Activated T-helper 1 cell treated with anti-CD3 and anti-CD28 coated beads, Interleukin-2, amount 50 U/mL, for 16 hours (primary cell): ENCODE results near the gene NSMF.

ENCODE experiments used
- DNase-seq, 2 donors: peaks; one replicate each; pipeline ENCODE4 v3.0.0-alpha.2; 2020; ENCODE audit warnings: low read depth in 1 of 2, low spot score in 1 of 2

Gene NSMF

DNA sequence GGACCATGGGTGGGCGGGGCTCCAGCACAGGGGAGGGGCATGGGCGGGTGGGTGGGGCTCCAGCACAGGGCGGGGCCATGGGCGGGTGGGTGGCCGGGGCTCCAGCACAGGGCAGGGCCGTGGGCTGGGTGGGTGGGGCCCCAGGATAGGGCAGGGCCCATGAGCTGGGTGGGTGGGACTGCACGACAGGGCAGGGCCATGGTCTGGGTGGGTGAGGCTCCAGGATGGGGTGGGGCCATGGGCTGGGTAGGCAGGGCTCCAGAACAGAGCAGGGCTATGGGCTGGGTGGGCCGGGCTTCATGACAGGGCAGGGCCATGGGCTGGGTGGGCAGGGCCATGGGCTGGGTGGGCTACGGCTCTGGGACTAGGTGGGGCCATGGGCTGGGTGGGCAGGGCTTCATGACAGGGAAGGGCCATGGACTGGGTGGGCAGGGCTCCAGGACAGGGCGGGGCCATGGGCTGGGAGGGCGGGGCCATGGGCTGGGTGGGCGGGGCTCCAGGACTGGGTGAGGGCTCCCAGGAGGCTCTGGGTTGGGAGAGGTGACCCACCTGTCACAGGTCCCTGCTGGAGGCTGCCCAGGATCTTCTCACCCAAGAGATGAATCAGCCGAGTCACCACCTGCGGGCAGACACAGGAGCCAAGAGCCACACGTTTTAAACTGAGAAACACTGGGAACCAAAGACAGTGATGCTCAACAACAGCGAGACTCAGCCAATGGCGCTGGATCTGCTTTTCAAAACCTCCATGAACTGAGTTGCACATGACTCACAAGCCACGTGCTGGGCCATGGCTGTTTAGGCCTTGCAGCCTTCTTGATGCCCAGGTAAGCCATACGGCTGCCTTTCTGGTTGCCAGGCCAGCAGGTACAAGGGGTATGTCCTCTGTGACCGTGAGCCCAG lies 33.6 kb upstream of the NSMF start:
- no peak for DNase-seq

DNA sequence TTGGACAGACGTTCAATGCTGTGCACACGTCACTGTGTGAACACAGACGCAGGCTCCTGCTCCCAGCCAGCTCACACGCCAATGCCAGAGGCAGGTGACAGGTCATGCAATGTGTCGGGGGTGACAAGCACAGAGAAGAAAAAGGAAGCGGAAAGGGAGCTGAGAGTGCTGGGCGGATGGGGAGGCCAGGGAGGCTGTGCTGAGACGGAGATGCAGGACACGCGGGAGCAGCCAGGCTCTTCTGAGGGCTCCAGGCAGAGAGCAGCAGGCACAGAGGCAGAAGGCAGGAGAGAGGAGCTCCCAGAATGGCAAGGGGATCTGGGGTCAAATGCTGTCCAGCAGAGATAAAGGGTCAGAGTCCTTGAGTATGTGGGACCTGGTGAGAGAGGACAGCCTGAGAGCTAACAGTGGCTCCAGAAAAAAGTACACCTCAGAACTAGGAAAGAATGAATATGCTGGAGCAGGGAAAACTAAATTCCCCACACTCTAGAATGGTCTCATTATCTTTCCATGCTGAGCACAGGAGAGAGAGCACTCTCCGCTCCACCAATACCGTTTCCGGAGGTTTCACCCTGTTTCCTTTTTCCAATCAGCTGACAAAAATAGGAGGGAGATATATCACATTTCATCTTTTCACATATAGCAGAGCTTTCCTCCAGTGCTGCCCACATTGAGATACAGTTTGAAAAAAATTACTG lies 32.8 kb upstream of the NSMF start:
- DNase-seq = no peak

DNA sequence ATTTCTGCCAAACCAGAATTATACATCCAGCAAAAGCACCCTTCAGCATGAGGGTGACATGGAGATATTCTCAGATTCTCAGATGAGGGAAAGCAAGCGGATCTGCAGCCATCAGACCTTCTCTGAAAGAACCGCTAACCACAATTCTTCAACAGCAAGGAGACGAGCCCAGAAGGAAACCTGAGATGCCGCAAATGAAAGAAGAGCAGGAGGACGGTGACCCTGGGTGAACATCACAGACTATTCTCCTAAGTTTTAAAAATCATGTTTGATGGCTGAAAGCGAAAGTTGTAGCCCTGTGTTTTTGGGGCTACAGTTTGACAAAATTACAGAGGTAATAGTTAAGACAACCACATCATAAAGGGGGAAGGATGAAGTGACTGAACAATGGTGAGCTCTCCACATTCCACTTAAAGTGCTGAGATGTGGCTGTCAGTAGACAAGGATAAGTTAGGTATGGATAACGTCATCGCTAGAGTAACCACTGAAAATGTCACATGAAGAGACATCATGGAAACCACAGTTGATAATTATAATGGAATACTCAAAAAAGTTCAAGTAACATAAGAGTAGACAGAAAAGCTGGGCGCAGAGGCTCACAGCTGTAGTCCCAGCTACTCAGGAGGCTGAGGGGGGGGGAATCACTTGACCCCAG lies 31.5 kb upstream of the NSMF start:
- no peak for DNase-seq

DNA sequence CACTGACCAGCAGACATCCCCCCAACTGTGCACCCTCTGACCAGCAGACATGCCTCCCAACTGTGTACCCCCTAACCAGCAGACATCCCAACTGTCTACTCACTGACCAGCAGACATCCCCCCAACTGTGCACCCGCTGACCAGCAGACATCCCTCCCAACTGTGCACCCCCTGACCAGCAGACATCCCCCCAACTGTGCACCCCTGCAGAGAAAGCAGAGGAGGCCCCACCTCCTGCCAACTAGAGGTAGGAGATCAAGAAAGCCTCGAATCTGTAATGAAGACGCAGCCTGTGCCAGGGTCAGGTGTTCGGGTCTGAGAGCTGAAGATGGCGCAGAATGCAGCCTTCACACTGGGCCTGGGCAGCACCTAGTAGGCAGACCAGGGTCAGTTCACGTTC lies 29.8 kb upstream of the NSMF start:
- DNase-seq = no peak

DNA sequence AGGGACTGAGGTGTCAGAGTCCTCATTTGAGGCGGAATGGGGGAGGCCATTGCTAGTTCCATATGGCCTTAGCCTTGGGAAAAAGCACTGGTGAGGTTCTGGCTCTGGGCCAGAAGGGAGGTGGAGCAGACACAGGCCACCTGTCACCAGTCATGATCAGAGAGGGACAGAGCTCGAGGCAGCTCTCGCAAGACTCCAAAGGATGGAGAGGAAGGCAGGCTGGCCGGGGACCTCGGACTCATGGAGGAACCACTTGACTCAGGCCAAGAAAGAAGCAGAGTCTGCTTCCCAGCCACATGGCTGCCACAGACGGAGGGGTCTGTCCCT lies 29.2 kb upstream of the NSMF start:
- no peak for DNase-seq

DNA sequence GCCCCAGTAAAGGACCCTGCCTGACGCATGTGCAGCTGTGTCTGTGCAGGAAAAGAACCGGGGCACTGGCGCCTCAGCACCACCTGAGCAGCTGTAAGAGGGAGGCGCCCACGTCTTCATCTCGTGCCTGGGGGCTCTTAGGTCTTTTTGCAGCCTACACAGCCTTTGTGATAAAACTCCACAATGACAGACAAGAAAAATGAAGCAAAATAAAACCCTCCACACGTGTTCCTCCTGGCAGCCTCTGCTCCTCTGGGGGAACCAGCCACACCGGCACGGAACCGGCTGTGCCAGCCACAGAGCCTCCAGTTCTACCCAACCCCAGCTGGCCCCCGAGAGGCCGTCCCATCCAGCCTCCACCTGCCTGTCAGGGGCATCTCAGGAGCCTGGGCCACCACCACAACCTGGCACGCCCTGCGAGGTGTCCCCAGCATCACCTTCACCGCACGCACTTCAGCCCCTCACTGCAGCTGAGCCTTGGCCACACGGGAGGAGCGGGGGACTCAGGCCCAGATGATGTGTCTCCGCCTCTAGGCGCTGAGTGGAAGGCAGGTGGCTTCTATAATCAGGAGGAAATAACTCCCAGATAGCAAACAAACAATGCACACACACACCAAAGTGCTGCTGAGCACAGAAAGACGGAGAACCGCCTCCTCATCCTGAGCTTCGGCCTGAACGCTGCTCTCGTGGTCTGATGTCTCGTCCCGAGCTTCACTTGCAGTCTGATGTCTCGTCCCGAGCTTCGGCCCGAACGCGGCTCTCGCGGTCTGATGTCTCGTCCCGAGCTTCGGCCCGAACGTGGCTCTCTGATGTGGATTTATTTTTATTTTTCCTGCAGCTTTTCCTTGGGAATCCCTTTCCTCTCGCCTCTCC lies 28.6 kb upstream of the NSMF start:
- no peak for DNase-seq

DNA sequence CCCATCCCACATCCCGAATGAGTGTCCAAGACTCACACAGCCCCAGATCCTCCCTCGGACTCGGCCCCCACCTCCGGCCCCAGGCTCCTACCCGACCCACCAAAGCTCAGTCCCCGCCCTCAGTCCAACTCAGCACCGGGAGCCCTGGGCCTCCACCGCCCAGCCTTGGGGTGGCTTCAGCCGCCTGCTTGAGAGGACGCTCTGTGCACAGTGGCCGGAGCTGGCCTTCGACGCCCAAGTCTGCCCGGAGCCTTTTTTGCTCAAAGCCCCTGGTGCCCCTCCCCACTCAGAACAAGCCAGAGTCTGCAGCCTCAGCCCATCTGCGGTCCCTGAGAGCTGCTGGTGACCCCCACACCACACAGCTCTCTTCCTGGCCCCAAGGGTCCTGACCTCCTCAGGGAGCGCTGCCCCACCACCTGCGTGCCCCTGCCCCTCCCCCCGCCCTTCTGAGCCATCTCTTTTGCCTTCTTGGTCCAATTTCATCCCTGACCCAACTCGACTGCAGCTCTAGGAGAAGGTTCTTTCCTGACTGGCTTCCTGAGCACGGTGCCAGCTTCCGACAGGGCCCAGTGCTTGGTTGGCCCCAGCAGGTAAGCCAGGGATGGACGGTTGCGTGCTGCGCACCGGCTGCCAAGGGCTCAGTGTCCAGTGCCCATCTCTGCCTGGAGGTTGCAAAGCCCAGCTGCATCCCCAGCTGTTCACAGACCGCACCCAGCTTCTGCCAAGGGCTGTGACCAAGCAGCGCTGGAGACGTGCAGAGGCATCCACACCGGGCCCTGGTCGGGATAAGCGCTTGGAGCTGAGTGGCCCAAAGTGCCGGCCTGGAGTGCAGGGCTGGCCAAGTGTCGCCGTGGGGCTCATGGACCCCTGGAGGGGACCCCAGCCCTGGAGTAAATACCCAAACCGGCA lies 27.7 kb upstream of the NSMF start:
- no peak for DNase-seq

DNA sequence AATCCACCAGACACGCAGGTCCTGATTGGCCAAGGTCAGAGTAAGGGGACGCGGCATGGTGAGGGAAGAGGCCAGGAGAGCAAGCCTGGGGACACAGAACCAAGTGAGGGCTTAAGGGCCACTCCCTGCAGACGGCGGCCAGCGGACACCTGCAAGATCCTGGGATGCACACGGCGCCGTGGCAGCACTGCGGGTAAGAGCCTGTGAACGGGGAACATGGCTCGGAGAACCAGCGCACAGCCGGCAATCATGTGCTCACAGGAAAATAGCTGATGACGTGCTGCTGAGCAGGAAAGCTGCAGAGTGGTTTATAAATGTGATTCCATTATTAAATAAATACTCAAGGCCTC lies 27.0 kb upstream of the NSMF start:
- DNase-seq = no peak

DNA sequence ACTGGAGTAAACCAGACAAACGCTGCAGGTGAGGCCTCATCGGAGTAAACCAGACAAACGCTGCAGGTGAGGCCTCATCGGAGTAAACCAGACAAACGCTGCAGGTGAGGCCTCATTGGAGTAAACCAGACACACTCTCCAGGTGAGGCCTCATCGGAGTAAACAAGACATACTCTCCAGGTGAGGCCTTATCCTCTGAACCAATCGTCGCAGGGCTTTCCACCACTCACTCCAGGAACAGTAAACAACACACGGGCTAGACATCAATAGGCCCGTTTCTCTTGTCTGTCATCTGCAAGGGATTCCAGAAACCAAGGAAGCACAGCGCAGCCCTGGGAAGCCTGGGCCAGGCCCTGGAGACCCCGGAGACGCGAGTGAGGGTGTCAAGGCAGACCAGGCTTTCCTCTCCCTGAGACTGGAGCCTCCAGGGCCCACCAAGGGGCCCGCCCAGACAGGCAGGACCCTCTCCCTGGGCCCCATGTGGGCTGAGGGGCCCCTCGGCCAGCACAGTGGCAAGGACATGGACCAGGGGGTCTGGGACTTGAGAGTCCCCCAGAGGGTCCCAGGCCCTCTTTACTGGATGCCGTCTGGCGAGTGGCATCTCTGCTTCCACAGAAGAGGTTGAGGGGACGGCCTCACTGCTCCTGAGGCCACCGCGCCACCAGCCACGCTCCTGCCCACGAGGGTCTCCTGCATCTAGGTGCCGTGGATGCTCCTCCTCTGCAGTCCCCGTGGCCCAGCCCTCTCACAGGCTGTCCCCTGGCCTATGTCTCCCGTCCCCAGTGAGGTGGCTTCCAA lies 26.4 kb upstream of the NSMF start:
- no peak for DNase-seq

DNA sequence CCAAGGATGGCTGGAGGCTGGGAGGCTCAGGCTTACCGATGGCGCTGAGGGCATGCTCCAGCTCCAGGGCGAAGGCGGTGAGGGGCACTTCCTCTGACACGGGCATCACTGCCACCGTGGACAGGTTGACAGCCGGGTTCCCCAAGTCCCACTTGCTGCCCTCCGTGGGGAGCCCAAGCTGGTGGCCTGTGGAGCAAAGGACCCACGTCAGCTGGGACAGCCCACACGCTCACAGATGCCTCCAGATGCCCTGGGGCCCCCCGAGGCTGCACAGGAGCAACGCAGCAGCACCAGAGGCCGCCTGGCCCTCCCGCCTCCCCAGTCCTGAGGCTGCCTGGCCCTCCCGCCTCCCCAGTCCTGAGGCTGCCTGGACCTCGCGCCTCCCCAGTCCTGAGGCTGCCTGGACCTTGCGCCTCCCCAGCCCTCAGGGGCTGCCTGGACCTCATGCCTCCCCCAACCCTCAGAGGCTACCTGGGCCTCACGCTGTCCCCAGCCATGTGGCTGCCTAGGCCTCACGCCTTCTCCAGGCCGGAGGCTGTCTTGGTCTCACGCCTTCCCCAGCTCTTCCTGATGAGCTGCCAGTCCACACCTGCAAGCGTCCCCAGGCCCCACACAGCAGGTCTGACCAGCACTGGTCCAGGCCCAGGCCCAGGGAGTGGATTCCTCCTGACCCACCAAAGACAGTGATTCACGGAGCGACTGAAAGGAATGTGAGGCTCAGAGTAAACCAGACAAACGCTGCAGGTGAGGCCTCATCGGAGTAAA lies 25.6 kb upstream of the NSMF start:
- no peak for DNase-seq

DNA sequence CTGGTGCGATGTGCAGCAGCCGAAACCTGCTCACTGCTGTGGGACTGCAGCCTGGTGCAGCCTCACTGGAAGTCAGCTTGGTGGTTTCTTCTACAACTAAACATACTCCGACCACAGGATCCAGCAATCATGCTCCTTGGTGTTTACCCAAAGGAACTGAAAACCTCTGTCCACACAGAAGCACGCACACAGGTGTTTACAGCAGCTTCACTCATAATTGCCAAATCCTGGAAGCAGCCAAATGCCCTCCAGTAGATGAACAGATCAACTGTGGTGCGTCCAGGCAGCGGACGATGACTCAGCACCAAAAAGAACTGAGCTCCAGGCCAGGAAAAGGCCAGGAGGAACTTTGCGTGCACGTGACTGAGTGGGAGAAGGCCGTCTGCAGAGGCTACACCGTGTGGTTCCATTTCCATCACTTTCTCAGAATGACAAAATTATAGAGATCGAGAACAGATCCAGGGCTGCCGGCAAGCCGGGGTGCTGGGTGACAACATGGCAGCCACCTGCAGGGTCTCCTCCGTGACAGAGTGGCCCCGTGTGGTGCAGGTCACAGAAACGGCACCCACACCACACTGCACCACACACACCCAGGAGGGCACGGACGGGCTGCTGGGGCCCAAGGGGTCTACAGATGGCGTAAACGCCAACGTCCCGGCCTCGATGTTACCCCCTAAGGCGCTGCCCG lies 23.1 kb upstream of the NSMF start:
- no peak for DNase-seq

DNA sequence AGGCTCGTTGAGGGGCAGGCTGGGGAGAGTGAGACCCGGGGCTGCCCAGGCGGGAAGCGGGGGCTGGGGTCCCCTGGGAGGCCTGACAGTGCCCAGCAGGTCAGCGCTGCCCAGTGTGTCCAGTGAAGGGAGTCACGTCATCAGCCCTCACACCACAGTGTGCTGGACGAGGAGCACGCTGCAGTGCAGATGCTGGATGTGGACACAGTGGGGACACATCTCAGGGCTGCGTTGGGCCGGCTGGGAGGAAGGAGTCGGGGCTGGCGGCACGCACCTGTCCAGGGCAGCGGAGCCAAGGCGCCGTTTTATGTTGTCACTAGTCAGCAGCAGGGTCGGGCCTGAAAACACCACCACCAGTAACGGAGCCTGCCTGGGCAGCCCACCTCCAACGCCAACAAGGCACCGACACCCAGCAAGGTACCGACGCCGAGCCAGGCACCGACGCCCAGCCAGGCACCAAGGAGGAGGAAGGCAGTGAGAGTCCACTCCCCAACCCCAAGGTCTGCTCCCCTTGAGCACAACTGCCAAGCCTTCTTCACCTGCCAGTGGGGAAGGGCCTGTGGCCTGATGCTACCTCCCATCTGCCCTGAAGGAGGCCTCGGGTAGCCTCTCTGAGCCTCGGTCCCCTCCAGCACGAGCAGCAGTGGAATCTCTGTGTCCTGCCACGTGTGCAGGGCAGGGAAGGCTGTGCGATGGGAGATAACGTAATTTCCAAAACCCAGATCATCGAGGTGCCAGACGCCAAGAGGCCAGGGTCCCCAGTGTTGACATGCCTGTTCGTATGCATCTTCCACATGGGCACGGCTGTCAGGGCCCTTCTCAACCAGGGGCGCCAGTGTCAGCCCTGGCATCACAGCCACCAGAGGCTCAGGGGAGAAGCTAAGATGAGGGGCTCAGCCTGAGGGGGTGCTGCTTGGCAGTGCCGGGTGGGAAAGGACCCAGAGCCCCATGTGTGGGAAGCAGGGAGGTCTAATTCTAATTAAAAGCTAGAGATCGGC lies 21.9 kb upstream of the NSMF start:
- DNase-seq = no peak

DNA sequence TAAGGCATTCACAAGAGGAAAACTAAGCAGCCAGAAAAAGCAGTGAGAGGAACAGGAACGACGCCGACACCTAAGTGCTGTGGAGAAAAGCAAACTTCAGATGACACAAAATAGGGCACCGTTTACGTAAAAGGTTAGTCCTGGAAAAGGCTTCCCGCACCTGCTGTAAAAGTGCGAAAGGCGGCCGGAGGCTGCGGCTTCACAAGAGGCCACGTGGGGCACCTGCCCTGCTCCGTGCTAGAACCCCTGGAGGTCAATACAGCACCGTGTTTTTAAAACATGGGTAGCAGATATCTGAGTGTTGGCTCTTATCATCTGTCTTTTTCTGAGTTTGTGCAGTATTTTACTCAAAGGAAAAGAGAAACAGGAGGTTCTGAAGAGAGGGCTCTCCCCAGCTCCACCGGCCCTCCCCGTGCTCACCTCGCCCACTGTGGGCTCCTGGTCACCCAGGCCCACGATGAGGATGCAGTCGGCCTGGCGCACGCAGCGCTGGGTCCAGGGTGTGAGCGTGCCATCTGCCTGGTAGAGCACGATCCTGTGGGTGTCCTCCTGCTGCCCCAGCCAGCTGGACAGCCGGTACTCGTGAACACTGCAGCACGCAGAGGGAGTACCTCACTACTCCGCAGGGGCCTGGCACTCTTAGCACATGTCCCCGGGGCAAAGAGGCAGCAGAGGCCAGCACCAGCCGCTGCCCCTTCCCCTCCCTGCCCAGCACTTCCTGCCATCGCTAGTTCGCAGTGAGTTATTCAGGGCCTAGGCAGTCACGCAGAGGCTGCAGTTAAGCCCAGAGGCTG lies 21.0 kb upstream of the NSMF start:
- no peak for DNase-seq

DNA sequence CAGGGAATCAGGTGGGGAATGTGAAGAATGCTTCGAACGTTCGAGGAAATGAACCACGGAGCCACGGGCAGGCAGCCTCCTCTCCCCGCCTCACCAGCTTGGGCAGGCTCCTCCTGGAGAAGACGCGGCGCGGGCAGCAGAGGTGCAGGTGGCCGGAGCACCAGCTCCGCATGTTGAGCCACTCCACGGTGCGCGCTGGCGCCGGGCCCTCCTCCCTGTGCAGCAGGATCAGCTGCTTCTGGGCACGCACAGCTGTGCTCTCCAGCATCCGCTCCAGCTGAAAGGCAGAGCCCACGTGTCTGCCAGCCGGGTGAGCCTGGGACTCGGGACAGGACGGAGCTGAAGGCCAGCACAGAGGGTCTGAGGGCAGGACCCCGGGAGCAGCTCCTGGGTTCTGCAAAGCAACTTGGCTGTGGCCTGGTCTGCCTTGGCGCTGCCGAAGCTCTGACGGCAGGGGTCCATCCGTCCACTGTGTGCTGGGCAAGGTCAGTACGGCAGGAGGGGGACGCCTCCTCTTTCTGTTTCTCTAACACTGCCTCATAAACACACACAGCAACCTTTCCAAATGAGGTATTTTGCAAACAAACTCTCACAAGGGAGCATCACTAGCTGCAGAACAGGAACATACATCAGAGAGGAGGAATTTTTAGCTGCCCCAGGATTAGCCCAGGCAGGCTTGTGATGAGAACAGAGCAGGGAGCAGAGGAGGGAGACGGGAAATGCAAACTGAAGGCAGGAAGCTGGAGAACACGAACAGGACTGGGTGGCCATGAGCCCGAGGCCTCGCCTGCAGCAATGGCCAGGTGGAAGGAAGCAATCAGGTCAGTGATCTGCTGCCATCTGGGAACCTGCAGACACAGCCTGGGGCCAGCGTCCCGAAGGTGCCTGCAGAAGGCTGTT lies 20.1 kb upstream of the NSMF start:
- no peak for DNase-seq

DNA sequence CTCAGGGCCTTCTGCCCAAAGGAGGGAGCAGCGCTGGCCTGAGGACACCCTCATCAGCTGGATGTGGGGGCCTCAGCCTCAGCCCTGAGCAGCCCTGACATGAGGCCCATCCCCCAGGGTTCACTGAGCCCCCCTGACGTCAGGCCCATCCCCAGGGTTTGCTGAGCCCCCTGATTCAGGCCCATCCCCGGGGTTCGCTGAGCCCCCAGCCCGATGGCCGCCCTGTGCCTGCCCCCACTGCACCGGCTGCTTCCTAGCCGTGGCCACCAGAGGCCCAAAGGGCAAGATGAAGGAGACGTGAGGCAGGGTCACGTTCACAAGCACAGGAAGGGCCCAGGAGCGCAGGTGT lies 19.5 kb upstream of the NSMF start:
- no peak for DNase-seq
